OCI-LY3 (cell line): Measurements from ENCODE around the gene SLC38A1.

Experiments used
- CTCF ChIP-seq: fragments of 200-600, 300-600 bp; sonication (generic); IDR thresholded peaks from 2 replicates; pipeline ENCODE4 v1.5.1; 2014; ENCODE audit warnings: antibody characterized with exemption, low read length, low read depth
- EZH2phosphoT487 ChIP-seq: fragments of 200-600 bp; shearing (Covaris generic); IDR thresholded peaks from 2 replicates; pipeline ENCODE4 v1.6.1; 2018; ENCODE audit warnings: antibody characterized with exemption, mixed run types, low read depth

- TF ChIP-seq CTCF (no peak), EZH2phosphoT487 (no peak)
These were observed 24.4 kb downstream of the SLC38A1 start for GRCh38 chr12:46244273-46244915.
